GM12875 (cell line): Measurements from ENCODE around the gene BPIFB1.

Experiments used
- H3K4me3 ChIP-seq: one replicate; pipeline ENCODE4 v1.5.1; 2011; ENCODE audit warnings: low read depth, low read length, control low read depth
- CTCF ChIP-seq: IDR thresholded peaks from 2 replicates; pipeline ENCODE4 v1.5.1; 2011; ENCODE audit warnings: low read depth, mild to moderate bottlenecking, control low read depth, inconsistent platforms, low read length, moderate library complexity, borderline replicate concordance; ENCODE audit not compliant: insufficient read depth

Gene BPIFB1

DNA sequence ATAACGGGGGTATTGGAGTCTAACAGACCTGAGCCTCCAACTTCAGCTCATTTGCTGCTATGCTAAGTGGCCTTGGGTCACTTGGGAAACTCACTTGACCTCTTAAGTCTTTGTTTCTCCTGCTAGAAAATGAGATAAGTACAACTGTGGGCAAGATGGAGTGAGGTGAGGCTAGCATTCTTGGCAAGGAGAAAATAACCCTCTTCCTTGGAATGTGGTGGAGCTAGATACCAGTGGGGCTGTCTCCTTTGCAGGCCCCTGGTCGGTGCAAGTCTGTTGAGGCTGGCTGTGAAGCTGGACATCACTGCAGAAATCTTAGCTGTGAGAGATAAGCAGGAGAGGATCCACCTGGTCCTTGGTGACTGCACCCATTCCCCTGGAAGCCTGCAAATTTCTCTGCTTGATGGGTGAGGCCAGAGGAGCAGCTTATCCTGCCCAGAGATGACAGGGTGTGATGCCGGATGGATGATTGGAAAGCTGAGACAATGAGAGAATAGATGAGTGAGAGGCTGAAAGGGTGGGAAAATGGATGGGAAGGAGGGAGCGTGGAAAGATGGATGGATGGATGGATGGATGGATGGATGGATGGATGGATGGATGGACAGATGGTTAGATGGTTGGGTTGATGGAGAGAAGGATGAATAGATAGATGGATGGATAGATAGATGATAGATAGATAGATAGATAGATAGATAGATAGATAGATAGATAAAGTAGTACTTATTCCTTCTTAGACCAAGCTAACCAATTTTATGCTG is 42.9 kb upstream of the BPIFB1 start:
- no peak overlapping the region for H3K4me3 ChIP-seq
- TF ChIP-seq CTCF = no peak

DNA sequence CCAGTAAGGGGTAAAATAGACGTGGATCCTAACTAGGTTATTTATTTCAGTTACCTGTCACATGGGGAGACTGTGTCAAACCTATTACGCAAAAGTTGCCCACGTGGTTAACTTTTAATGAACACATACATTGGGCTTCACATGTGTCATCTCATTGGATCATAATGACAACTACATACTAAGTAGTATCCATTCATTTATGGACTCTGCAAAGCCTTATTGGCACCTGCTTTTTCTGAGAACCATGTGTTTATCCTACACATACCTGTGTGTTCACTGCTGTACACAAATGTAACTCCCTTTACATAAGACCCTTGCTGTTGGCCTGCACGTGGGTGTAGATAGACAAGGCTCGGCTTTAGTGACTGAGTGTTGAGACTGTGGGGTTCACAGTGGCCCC is 42.1 kb upstream of the BPIFB1 start:
- H3K4me3 ChIP-seq = no peak overlapping the region
- no peak for TF ChIP-seq CTCF

DNA sequence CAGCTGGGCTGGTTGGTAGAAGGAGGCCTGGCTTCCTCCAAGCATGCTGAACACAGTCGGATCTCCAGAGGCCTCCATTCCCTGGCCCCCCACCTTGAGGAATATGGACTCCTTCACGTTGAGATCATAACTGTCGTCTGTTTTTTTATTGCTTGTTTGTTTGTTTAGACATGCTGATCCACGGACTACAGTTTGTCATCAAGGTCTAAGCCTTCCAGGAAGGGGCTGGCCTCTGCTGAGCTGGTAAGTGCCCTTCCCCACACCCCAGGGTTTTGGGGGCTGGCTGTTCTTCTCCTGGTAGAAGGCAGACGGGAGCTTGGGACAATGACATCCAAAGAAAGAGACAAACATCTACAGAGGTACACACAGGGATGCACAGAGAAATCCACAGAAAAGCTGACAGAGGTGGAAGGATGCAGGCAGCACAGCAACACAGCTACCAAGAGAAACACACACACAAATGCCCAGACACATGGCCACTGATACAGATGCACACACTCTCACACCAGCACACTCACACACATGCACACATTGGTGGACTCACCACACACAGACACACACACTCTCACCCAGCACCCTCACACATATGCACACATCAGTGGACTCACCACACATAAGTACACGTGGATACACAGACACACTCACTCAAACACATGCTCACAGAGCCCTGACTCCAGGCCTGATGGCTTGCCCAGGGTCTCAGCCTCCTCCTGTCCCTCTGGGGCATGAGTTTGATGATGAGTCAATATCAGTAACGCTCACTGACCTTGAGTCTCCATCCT is 40.5 kb upstream of the BPIFB1 start:
- TF ChIP-seq CTCF = no peak
- H3K4me3 ChIP-seq = no peak overlapping the region

- H3K4me3 ChIP-seq = no peak overlapping the region
- TF ChIP-seq CTCF = no peak
Observed at GRCh38 chr20:33246077-33246476, 36.9 kb upstream of the BPIFB1 start.

- no peak for TF ChIP-seq CTCF
Observed at GRCh38 chr20:33249456-33249855, 33.6 kb upstream of the BPIFB1 start.

GRCh38 chr20:33250666-33251065 is 32.3 kb upstream of the BPIFB1 start:
- TF ChIP-seq CTCF = no peak
- no peak overlapping the region for H3K4me3 ChIP-seq

More at GRCh38 chr20:33249456-33249855, 33.6 kb upstream of the BPIFB1 start:
- H3K4me3 ChIP-seq = no peak overlapping the region

- H3K4me3 ChIP-seq = no peak overlapping the region
- no peak for TF ChIP-seq CTCF
Observed at GRCh38 chr20:33251496-33251895, 31.5 kb upstream of the BPIFB1 start.
